HG02973 (cell line): ENCODE data around the gene MEI1.

ENCODE experiments used
- ATAC-seq: cut with Tn5 transposase; IDR thresholded peaks from one replicate; pipeline ENCODE4 v1.9.1; 2021; ENCODE audit warnings: moderate library complexity; ENCODE audit not compliant: unreplicated experiment

Gene MEI1

GRCh38 chr22:41838842-41839618 lies 139.7 kb downstream of the MEI1 start:
- ATAC-seq = no peak

GRCh38 chr22:41840216-41840615 lies 140.9 kb downstream of the MEI1 start:
- no peak for ATAC-seq

GRCh38 chr22:41841085-41841712 lies 141.9 kb downstream of the MEI1 start:
- ATAC-seq = no peak

- ATAC-seq = no peak
Measured at GRCh38 chr22:41842996-41843970, 144.0 kb downstream of the MEI1 start.

- no peak for ATAC-seq
Measured at GRCh38 chr22:41844036-41844435, 144.7 kb downstream of the MEI1 start.

- ATAC-seq = no peak
Measured at GRCh38 chr22:41844513-41844912, 145.2 kb downstream of the MEI1 start.

- ATAC-seq = no peak
Measured at GRCh38 chr22:41845380-41846267, 146.3 kb downstream of the MEI1 start.

- no peak for ATAC-seq
Measured at GRCh38 chr22:41846268-41846987, 147.1 kb downstream of the MEI1 start.

GRCh38 chr22:41847300-41847699 lies 148.0 kb downstream of the MEI1 start:
- ATAC-seq = no peak

GRCh38 chr22:41848468-41848867 lies 149.2 kb downstream of the MEI1 start:
- no peak for ATAC-seq
